PC-3 (cell line): ENCODE measurements around the gene ALG12. TPM values are rescaled to one million over a fixed set of nuclear protein-coding genes. Genes with fewer than 3 reads are reported as not detected.

Experiments
- ATAC-seq: fragments of 200-7000 bp; cut with Tn5 transposase; 2 replicates; pipeline ENCODE4 v1.9.1; 2020; ENCODE audit warnings: mild to moderate bottlenecking, moderate library complexity
- BruUV-seq: library from RNA; stranded (reverse); fragments of 400-500 nt; replicated peaks from 2 replicates; lab custom pipeline; 2021; lab: Mats Ljungman, UMichigan
- CTCF ChIA-PET: fragments of 300-600 bp; sonication (Branson Sonifier 250); formaldehyde crosslinking; loops from one replicate; lab custom pipeline; 2022; ENCODE audit warnings: antibody characterized with exemption; lab: Charles Lee
- POLR2A ChIA-PET: fragments of 300-600 bp; sonication (Branson Sonifier 250); formaldehyde crosslinking; loops from one replicate; lab custom pipeline; 2022; ENCODE audit warnings: antibody characterized with exemption; ENCODE audit not compliant: unreplicated experiment; lab: Charles Lee
- DNase-seq: peaks from one replicate; pipeline ENCODE4 v3.0.0-alpha.2; 2015
- H2AFZ ChIP-seq: fragments of 300-600 bp; sonication (generic); 2 replicates; pipeline ENCODE4 v1.6.0; 2016; ENCODE audit warnings: antibody characterized with exemption, low read length
- H3F3A ChIP-seq: fragments of 300-600 bp; sonication (generic); one replicate; pipeline ENCODE4 v1.6.0; 2017; ENCODE audit warnings: antibody characterized with exemption, low read length, control low read depth, mild to moderate bottlenecking; ENCODE audit not compliant: unreplicated experiment
- H3K27ac ChIP-seq: fragments of 300-600 bp; sonication (generic); 2 replicates; pipeline ENCODE4 v1.5.1; 2016; ENCODE audit warnings: mild to moderate bottlenecking, low read length
- H3K27me3 ChIP-seq: fragments of 300-600 bp; sonication (generic); 2 replicates; pipeline ENCODE4 v1.6.1; 2016; ENCODE audit warnings: low read length, mixed read lengths
- H3K36me3 ChIP-seq: fragments of 300-600 bp; sonication (generic); 2 replicates; pipeline ENCODE4 v1.6.1; 2016; ENCODE audit warnings: low read depth, mixed run types, low read length, mixed read lengths
- H3K4me1 ChIP-seq: fragments of 300-600 bp; sonication (generic); 2 replicates; pipeline ENCODE4 v1.5.1; 2016; ENCODE audit warnings: low read length; ENCODE audit not compliant: insufficient read depth
- H3K4me2 ChIP-seq: fragments of 300-600 bp; sonication (generic); 2 replicates; pipeline ENCODE4 v1.6.0; 2016; ENCODE audit warnings: low read length
- H3K4me3 ChIP-seq: fragments of 300-600 bp; sonication (generic); 2 replicates; pipeline ENCODE4 v1.5.1; 2016; ENCODE audit warnings: mild to moderate bottlenecking, low read length, mixed read lengths
- H3K79me2 ChIP-seq: fragments of 300-600 bp; sonication (generic); 2 replicates; pipeline ENCODE4 v1.6.1; 2017; ENCODE audit warnings: low read length, mixed read lengths
- H3K9ac ChIP-seq: fragments of 300-600 bp; sonication (generic); 2 replicates; pipeline ENCODE4 v1.6.0; 2016; ENCODE audit warnings: mild to moderate bottlenecking, low read length
- H3K9me2 ChIP-seq: fragments of 300-600 bp; sonication (generic); replicated peaks from 2 replicates; pipeline ENCODE4 v1.6.1; 2016; ENCODE audit warnings: mixed run types, low read length, mixed read lengths
- H3K9me3 ChIP-seq: fragments of 300-600 bp; sonication (generic); 2 replicates; pipeline ENCODE4 v1.6.1; 2016; ENCODE audit warnings: low read length, mixed read lengths
- H4K20me1 ChIP-seq: fragments of 300-600 bp; sonication (generic); 2 replicates; pipeline ENCODE4 v1.6.1; 2016; ENCODE audit warnings: low read length, mixed read lengths
- EZH2 ChIP-seq: fragments of 300-600 bp; sonication (generic); IDR thresholded peaks from one replicate; pipeline ENCODE4 v1.6.1; 2017; ENCODE audit warnings: antibody characterized with exemption, mild to moderate bottlenecking, low read length; ENCODE audit not compliant: unreplicated experiment
- EZH2phosphoT487 ChIP-seq: fragments of 300-600 bp; sonication (generic); IDR thresholded peaks from 2 replicates; pipeline ENCODE4 v1.6.1; 2018; ENCODE audit warnings: mild to moderate bottlenecking, antibody characterized with exemption, low read length, borderline replicate concordance
- intact Hi-C: fragments of 100-400 bp; cut with micrococcal nuclease; formaldehyde crosslinking; loops from 2 replicates; pipeline ENCODE4 v1.9.0; 2023
- total RNA-seq: library from RNA; depleted of rRNA; stranded (reverse); fragments of >200 nt; gene quantifications from 2 replicates; pipeline ENCODE4 v1.2.3, GENCODE V29; 2014
- TF ChIP-seq, protein P1 (sequence below): fragments of 300-600 bp; sonication (generic); conservative IDR thresholded peaks from 2 replicates; pipeline ENCODE4 v1.5.1; 2017; ENCODE audit warnings: antibody characterized with exemption, low read depth, mild to moderate bottlenecking, low read length

Gene ALG12
- total RNA-seq, 1 experiment from 2014 or later = 12.1 TPM

DNA sequence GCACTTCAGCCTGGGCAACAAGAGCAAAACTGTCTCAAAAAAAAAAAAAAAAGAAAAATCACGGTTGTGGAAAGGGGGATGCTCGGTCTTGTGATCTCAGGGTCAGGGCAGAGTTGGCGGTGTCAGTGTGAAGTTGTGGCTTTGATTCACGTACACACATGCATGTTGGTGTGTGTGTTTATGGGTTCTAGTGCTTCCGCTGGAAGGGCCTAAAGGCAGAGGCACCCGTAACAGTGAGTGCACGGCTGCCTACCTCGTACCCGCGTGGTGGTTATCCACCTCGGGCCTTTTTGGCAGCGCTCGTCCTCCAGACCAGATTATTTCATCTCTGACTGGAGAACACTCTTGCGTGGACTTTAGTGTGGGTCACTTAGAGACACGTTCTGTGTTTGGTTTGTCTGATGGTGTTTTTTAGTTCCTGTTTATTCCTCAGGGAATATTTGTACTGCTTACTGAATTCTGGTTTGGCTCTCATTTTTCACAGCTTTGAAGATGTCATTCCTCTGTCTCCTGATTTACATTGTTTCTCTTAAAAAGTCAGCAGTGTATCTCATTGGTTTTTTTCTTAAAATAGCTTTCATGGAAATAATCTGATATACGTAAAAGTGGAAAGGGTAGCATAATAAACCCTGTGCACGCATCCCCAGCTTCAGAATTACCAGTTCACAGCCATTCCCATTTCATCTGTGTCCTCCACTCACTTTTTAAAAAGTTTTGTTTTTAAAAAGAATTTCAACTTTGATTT is 49.0 kb downstream of the ALG12 start:
- intact Hi-C loops = no loop called here
- Histone ChIP-seq H3F3A (no peaks in the 10 kb centered on the region), H2AFZ (no peak overlapping the region), H3K4me3 (no peak overlapping the region), H3K4me1 (no peaks in the 10 kb centered on the region), H3K27me3 (no peaks in the 10 kb centered on the region), H3K36me3 (peaks cover 13% of the 10 kb centered on the region; the same call in 1 of the 2 replicates), H3K4me2 (no peak overlapping the region), H3K79me2 (peaks cover 91% of the 10 kb centered on the region), H3K9me3 (no peaks in the 10 kb centered on the region), H4K20me1 (no peaks in the 10 kb centered on the region), H3K27ac (no peak overlapping the region), H3K9ac (no peak overlapping the region), H3K9me2 (no peaks in the 10 kb centered on the region)
- TF ChIP-seq EZH2 (no peak), EZH2phosphoT487 (no peak)
- TF ChIP-seq, protein P1, sequence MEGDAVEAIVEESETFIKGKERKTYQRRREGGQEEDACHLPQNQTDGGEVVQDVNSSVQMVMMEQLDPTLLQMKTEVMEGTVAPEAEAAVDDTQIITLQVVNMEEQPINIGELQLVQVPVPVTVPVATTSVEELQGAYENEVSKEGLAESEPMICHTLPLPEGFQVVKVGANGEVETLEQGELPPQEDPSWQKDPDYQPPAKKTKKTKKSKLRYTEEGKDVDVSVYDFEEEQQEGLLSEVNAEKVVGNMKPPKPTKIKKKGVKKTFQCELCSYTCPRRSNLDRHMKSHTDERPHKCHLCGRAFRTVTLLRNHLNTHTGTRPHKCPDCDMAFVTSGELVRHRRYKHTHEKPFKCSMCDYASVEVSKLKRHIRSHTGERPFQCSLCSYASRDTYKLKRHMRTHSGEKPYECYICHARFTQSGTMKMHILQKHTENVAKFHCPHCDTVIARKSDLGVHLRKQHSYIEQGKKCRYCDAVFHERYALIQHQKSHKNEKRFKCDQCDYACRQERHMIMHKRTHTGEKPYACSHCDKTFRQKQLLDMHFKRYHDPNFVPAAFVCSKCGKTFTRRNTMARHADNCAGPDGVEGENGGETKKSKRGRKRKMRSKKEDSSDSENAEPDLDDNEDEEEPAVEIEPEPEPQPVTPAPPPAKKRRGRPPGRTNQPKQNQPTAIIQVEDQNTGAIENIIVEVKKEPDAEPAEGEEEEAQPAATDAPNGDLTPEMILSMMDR = no peak
- ChIA-PET CTCF (no interaction called here), POLR2A (no interaction called here)
- no peak for DNase-seq
- BruUV-seq = no TSS peak
- no peak for ATAC-seq

DNA sequence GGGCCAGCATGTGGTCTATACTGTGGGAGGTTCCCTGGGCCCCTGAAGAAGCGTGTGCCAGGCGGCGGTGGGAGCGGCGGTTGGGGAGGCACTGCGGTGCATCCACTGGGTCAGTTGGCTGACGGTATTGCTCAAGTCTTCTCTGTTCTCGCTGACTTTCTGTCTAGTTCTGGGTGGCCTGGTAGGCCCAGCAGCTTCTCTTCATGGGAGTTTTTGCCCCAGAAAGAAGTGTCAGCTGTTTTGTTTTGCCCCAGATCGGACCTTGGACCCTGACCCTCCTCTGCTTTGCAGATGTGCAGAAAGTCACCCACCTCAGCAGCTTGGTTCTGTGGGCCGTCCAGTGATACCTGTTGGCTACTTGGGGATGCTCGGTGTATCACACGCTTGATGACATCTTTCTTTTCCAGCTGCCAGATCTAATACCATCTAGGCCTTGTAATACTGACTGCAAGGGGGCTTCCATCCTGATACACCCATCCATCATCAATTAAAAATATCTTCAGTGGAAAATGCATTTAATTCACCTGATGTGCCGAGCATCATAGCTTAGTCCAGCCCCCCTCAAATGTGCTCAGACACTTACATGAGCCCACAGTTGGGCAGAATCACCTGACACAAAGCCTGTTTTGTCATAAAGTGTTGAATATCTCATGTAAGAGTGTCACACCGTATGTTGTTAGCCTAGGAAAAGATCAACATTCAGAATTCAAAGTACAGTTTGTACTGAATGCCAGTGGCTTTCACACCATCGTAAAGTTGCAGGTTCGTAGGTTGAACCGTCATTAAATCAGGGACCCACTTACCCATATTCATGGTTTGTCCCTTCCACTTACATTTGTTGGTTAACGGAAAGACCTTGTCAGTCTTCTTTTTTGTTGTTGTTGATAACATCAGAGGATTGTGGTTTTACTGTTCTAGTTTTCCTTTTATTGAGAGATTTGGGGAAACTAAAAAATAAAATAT is 50.7 kb downstream of the ALG12 start:
- ATAC-seq (no peak), DNase-seq (no peak)
- no peak for TF ChIP-seq EZH2phosphoT487
- TF ChIP-seq EZH2 = no peak
- TF ChIP-seq, protein P1 = no peak
- ChIA-PET POLR2A (no interaction called here), CTCF (no interaction called here)
- intact Hi-C loops = no loop called here
- H3K79me2 ChIP-seq = peaks cover 92% of the 10 kb centered on the region
- no peak overlapping the region for H3K27ac ChIP-seq
- no peak overlapping the region for H3K9ac ChIP-seq
- H4K20me1 ChIP-seq = no peaks in the 10 kb centered on the region
- H3K4me2 ChIP-seq = no peak overlapping the region
- H3K9me2 ChIP-seq = no peaks in the 10 kb centered on the region
- H3K4me1 ChIP-seq = no peaks in the 10 kb centered on the region
- H3K36me3 ChIP-seq = peaks cover 13% of the 10 kb centered on the region; the same call in 1 of the 2 replicates
- no peak overlapping the region for H2AFZ ChIP-seq
- H3K27me3 ChIP-seq = no peaks in the 10 kb centered on the region
- H3K9me3 ChIP-seq = no peaks in the 10 kb centered on the region
- H3K4me3 ChIP-seq = no peak overlapping the region
- H3F3A ChIP-seq = no peaks in the 10 kb centered on the region
- BruUV-seq = no TSS peak
